Measurements from ENCODE around the gene GARIN1A. TPM values are rescaled to one million over a fixed set of nuclear protein-coding genes. Genes with fewer than 3 reads are reported as not detected.

Gene GARIN1A
- total and polyA plus RNA-seq, 2 of the 8 experiments (the other 6 are each of a cell fraction or from before 2014, with no cell fraction given), result 0.34 TPM; not detected in 1

GRCh38 chr7:128697302-128697905 lies 25.3 kb downstream of the GARIN1A start:
- peak overlapping the region; percentile 83 for H3K18ac ChIP-seq (ENCODE audit: extremely low read depth, low read length)
- peak overlapping the region; percentile 96; the same call in 1 of the 2 replicates for H4K8ac ChIP-seq (ENCODE audit: extremely low read depth, insufficient read depth, low read length)
- no peak overlapping the region for H3K27ac ChIP-seq (ENCODE audit: low read depth, low read length)
- H3K23ac ChIP-seq (ENCODE audit: insufficient read length), result no peak overlapping the region
- peak overlapping the region in 3 of 4 experiments; percentile 55 to 59 (median 57); a peak in 4 of 7 replicates for H3K9ac ChIP-seq (replicated peaks in 1 of 4; ENCODE audit: extremely low read depth in 1 of 4, low read depth in 3 of 4, low read length in 3 of 4)
- ChIA-PET POLR2A (ENCODE audit: partially characterized antibody) (interaction anchor here (0.9 to 2.0 kb wide), 7 partner anchors 9 to 58 kb away, joined by 3 to 6 read pairs (median 4); partner anchors contain the start of gene CALU), CTCF (ENCODE audit: partially characterized antibody) (interaction anchor here (0.6 to 2.9 kb wide), 8 partner anchors 11 to 89 kb away, joined by 3 to 10 read pairs (median 8); partner anchors contain the start of gene GARIN1A)
- peak overlapping the region; percentile 72 for H2AFZ ChIP-seq (ENCODE audit: low read length)
- FAIRE-seq (no peak), DNase-seq (ENCODE audit: low read depth in 1 of 2, low spot score in 2 of 2) (peak in 1 of 2 experiments; percentile 97)
- H3K9me3 ChIP-seq (ENCODE audit: insufficient read depth in 2 of 2, low read depth in 1 of 2, low read length in 1 of 2), result no peaks in the 10 kb centered on the region
- H2BK15ac ChIP-seq (ENCODE audit: low read length), result no peak overlapping the region
- peak overlapping the region; percentile 32 to 74 (median 56) for H3K4me3 ChIP-seq (ENCODE audit: extremely low read depth in 1 of 4, insufficient read depth in 2 of 4, low read depth in 3 of 4, low read length in 4 of 4)
- peak overlapping the region; percentile 47 for H3K56ac ChIP-seq (replicated peaks; ENCODE audit: insufficient read length, low read depth, low read length)
- no peak overlapping the region for H4K5ac ChIP-seq (ENCODE audit: insufficient read length, low read depth, low read length)
- peak overlapping the region; percentile 10 for H3K4ac ChIP-seq (replicated peaks; ENCODE audit: insufficient read length, low read depth, low read length)
- H2BK120ac ChIP-seq (replicated peaks; ENCODE audit: low read depth, low read length), result no peak overlapping the region
- 3% methylated on average over 37 of the region's 37 CpGs; no CpG with 5 or more reads in 1 of the 2 experiments for WGBS, 2 experiments (ENCODE audit: extremely low coverage in 1 of 2, insufficient coverage in 1 of 2, insufficient read length in 1 of 2, insufficient replicate concordance in 2 of 2, low coverage in 1 of 2, low lambda C conversion rate in 2 of 2, missing lambda C conversion rate in 1 of 2)
- H3K23me2 ChIP-seq (ENCODE audit: low read depth, low read length), result no peaks in the 10 kb centered on the region
- no peak overlapping the region for H2BK12ac ChIP-seq (ENCODE audit: low read depth, low read length)
- H4K20me1 ChIP-seq (replicated peaks in 1 of 2; ENCODE audit: control insufficient read depth in 1 of 2, insufficient read depth in 2 of 2, low read length in 2 of 2), result no peaks in the 10 kb centered on the region
- H2BK20ac ChIP-seq (ENCODE audit: low read length), result no peak overlapping the region
- peak overlapping the region; percentile 11 for H4K91ac ChIP-seq (replicated peaks; ENCODE audit: insufficient read length, low read length)
- H3K27me3 ChIP-seq (replicated peaks in 1 of 4; ENCODE audit: control insufficient read depth in 3 of 4, extremely low read depth in 1 of 4, insufficient read depth in 3 of 4, low read length in 3 of 4), result no peaks in the 10 kb centered on the region; a peak in 2 of 7 replicates
- no peaks in the 10 kb centered on the region for H3K79me1 ChIP-seq (ENCODE audit: low read depth, low read length)
- H3K36me3 ChIP-seq (ENCODE audit: control insufficient read depth in 2 of 4, insufficient read depth in 4 of 4, low read length in 3 of 4), result no peaks in the 10 kb centered on the region
- no peak overlapping the region for H2AK5ac ChIP-seq (ENCODE audit: low read depth, low read length)
- H2BK5ac ChIP-seq (ENCODE audit: low read depth, low read length), result peak overlapping the region; percentile 71; the same call in 1 of the 2 replicates
- H3K79me2 ChIP-seq (ENCODE audit: control insufficient read depth in 1 of 2, insufficient read depth in 2 of 2, low read length in 2 of 2), result no peaks in the 10 kb centered on the region
- H3K14ac ChIP-seq (ENCODE audit: insufficient read length), result no peak overlapping the region
- H3K4me1 ChIP-seq (replicated peaks in 1 of 4; ENCODE audit: control insufficient read depth in 3 of 4, insufficient read depth in 4 of 4, low read length in 3 of 4), result peaks cover 3 to 16% (median 5%) of the 10 kb centered on the region in 4 experiments
- peak overlapping the region; percentile 37 to 74; a peak in 3 of 4 replicates for H3K4me2 ChIP-seq (ENCODE audit: insufficient read depth in 1 of 2, low read depth in 2 of 2, low read length in 2 of 2)
- no peak for TF ChIP-seq RFX5 (IDR thresholded peaks at IDR 0.05; ENCODE audit: borderline replicate concordance, low read depth, low read length)
- TF ChIP-seq CEBPB (IDR thresholded peaks at IDR 0.05; ENCODE audit: low read depth, low read length), result no peak; the same call in 1 of the 2 replicates
- no peak for TF ChIP-seq CBX8 (IDR thresholded peaks at IDR 0.05; ENCODE audit: borderline replicate concordance, low read depth, low read length)
- TF ChIP-seq EZH2 (IDR thresholded peaks at IDR 0.05; ENCODE audit: low read depth, low read length, severe bottlenecking), result no peak
- TF ChIP-seq HDAC2 (IDR thresholded peaks at IDR 0.05; ENCODE audit: borderline replicate concordance in 1 of 2, low read depth in 2 of 2, low read length in 2 of 2), result 0 out of 4 replicates have a peak, but pooled peaks of 1 of the 2 experiments have one; percentile 73
- 0 out of 2 replicates have a peak, but pooled peaks have one; percentile 63 for TF ChIP-seq ATF2 (IDR thresholded peaks at IDR 0.05; ENCODE audit: low read length)
- no peak for TF ChIP-seq EGR1 (IDR thresholded peaks at IDR 0.05; ENCODE audit: borderline replicate concordance, low read depth, low read length)
- TF ChIP-seq E2F6 (IDR thresholded peaks at IDR 0.05), result peak; percentile 6; the same call in 1 of the 2 replicates
- TF ChIP-seq SP2 (IDR thresholded peaks at IDR 0.05; ENCODE audit: low read length), result no peak

Data from H1 (cell line).